CD4-positive, alpha-beta memory T cell (primary cell): ENCODE data around the gene CHST14. TPM values are rescaled to one million over a fixed set of nuclear protein-coding genes. Genes with fewer than 3 reads are reported as not detected.
A peak's percentile ranks its signal among the peaks of the same experiment; 100 is the strongest.

ENCODE experiments used
- CTCF ChIA-PET: fragments of 350-600 bp; sonication (Branson Sonifier 250); formaldehyde crosslinking; loops from one replicate; lab custom pipeline; 2021; ENCODE audit warnings: inconsistent platforms; ENCODE audit not compliant: partially characterized antibody; lab: Charles Lee
- POLR2A ChIA-PET: fragments of 350-600 bp; sonication (Branson Sonifier 250); formaldehyde crosslinking; loops from one replicate; lab custom pipeline; 2021; ENCODE audit not compliant: partially characterized antibody; lab: Charles Lee
- DNase-seq, 5 donors: peaks; one replicate each; pipeline versions ENCODE4 v3.0.0 to v3.0.0-alpha.2; 2020 to 2022; ENCODE audit warnings: mixed read lengths in 1 of 5
- H3K27ac ChIP-seq: one replicate; pipeline ENCODE4 v1.7.0; 2013; ENCODE audit warnings: low read depth, low read length
- H3K27me3 ChIP-seq: 2 replicates; pipeline ENCODE4 v1.7.0; 2013; ENCODE audit warnings: mild to moderate bottlenecking, low read length, moderate library complexity; ENCODE audit not compliant: insufficient read depth
- H3K36me3 ChIP-seq: 2 replicates; pipeline ENCODE4 v1.7.0; 2013; ENCODE audit warnings: mild to moderate bottlenecking, low read length, moderate library complexity; ENCODE audit not compliant: insufficient read depth
- H3K4me1 ChIP-seq: 2 replicates; pipeline ENCODE4 v1.7.0; 2013; ENCODE audit warnings: mild to moderate bottlenecking, low read length, moderate library complexity; ENCODE audit not compliant: insufficient read depth
- H3K4me3 ChIP-seq, 2 donors: one replicate each; pipeline ENCODE4 v1.7.0; 2013; ENCODE audit warnings: low read length in 2 of 2, mild to moderate bottlenecking in 1 of 2
- H3K9me3 ChIP-seq, 2 donors: one replicate each; pipeline ENCODE4 v1.7.0; 2013; ENCODE audit warnings: low read length in 2 of 2, control low read depth in 1 of 2; ENCODE audit not compliant: control insufficient read depth in 1 of 2
- H3K27ac Mint-ChIP-seq, 7 donors: one replicate each; pipeline ENCODE4 v1.8.0; 2020 to 2021; ENCODE audit warnings: mixed read lengths in 7 of 7, mild to moderate bottlenecking in 6 of 7, inconsistent platforms in 3 of 7, moderate library complexity in 3 of 7
- H3K27me3 Mint-ChIP-seq, 2 donors: one replicate each; pipeline ENCODE4 v1.8.0; 2020 to 2021; ENCODE audit warnings: mixed read lengths in 2 of 2
- H3K36me3 Mint-ChIP-seq, 2 donors: one replicate each; pipeline ENCODE4 v1.8.0; 2020 to 2021; ENCODE audit warnings: mixed read lengths in 2 of 2, inconsistent platforms in 1 of 2, mild to moderate bottlenecking in 1 of 2
- H3K4me1 Mint-ChIP-seq, 4 donors: one replicate each; pipeline ENCODE4 v1.8.0; 2020 to 2021; ENCODE audit warnings: mixed read lengths in 4 of 4, mild to moderate bottlenecking in 1 of 4
- H3K4me3 Mint-ChIP-seq, 8 donors: one replicate each; pipeline ENCODE4 v1.8.0; 2020 to 2021; ENCODE audit warnings: mixed read lengths in 8 of 8, mild to moderate bottlenecking in 7 of 8, moderate library complexity in 6 of 8, inconsistent platforms in 3 of 8
- H3K9me3 Mint-ChIP-seq, 8 donors: one replicate each; pipeline ENCODE4 v1.8.0; 2020 to 2021; ENCODE audit warnings: mixed read lengths in 8 of 8, mild to moderate bottlenecking in 5 of 8, inconsistent platforms in 3 of 8, moderate library complexity in 1 of 8
- intact Hi-C: fragments of 100-400 bp; cut with micrococcal nuclease; formaldehyde crosslinking; loops from one replicate; pipeline ENCODE4 v1.15.1; 2023
- polyA plus RNA-seq, 2 donors: library from polyadenylated mRNA; unstranded; fragments of 300-500 nt; fragmentation: Illumina TruSeq; gene quantifications; one replicate each; pipeline ENCODE4 v1.2.3, GENCODE V29; 2021
- total RNA-seq, 2 experiments: library from RNA; stranded (reverse); gene quantifications; one replicate each; pipeline ENCODE4 v1.2.3, GENCODE V29; 2021

Gene CHST14
- total and polyA plus RNA-seq, 4 experiments from 2014 or later, result 0.64 to 10.5 (median 5.3) TPM

GRCh38 chr15:40510201-40510600 lies 39.4 kb downstream of the CHST14 start:
- POLR2A ChIA-PET, result interaction anchor here (1.2 kb wide), 1 partner anchor 40 kb away, joined by 3 read pairs; the partner anchor contains the start of gene CHST14
- Histone ChIP-seq H3K27ac (no peak overlapping the region), H3K4me1 (peaks cover 25% of the 10 kb centered on the region), H3K27me3 (peaks cover 31% of the 10 kb centered on the region), H3K9me3 (no peaks in the 10 kb centered on the region), H3K36me3 (no peaks in the 10 kb centered on the region), H3K4me3 (no peak overlapping the region)
- Mint-ChIP-seq H3K4me1 (peaks cover 12 to 24% (median 18%) of the 10 kb centered on the region in 4 donors), H3K9me3 (no peaks in the 10 kb centered on the region), H3K27me3 (peaks cover 36 to 55% of the 10 kb centered on the region in 2 donors), H3K27ac (no peak overlapping the region), H3K4me3 (peak overlapping the region in 3 of 8 donors; percentile 70 to 93 (median 79)), H3K36me3 (no peaks in the 10 kb centered on the region)
- intact Hi-C loops, result no loop called here
- DNase-seq, result no peak
- CTCF ChIA-PET, result interaction anchor here (1.8 kb wide), 1 partner anchor 10 kb away, joined by 4 read pairs; no protein-coding TSS in a partner anchor

- peak overlapping the region; percentile 47 to 93 (median 79) for H3K4me3 Mint-ChIP-seq
- Histone ChIP-seq H3K27ac (no peak overlapping the region), H3K4me3 (peak overlapping the region in 1 of 2 donors; percentile 24), H3K27me3 (peaks cover 31% of the 10 kb centered on the region), H3K36me3 (no peaks in the 10 kb centered on the region), H3K4me1 (peaks cover 25% of the 10 kb centered on the region), H3K9me3 (no peaks in the 10 kb centered on the region)
- CTCF ChIA-PET, result interaction anchor here (1.8 kb wide), 1 partner anchor 9 kb away, joined by 4 read pairs; no protein-coding TSS in a partner anchor
- DNase-seq, result peak in 3 of 5 donors; percentile 13 to 46 (median 32)
- POLR2A ChIA-PET, result no interaction called here
- peaks cover 38 to 53% of the 10 kb centered on the region in 2 donors for H3K27me3 Mint-ChIP-seq
- no peaks in the 10 kb centered on the region for H3K9me3 Mint-ChIP-seq
- intact Hi-C loops, result no loop called here
- peaks cover 12 to 24% (median 18%) of the 10 kb centered on the region in 4 donors for H3K4me1 Mint-ChIP-seq
- H3K36me3 Mint-ChIP-seq, result no peaks in the 10 kb centered on the region
- H3K27ac Mint-ChIP-seq, result peak overlapping the region in 2 of 7 donors; percentile 21 to 71
Measured at GRCh38 chr15:40511093-40511471, 40.3 kb downstream of the CHST14 start.

GRCh38 chr15:40511472-40512133 lies 40.8 kb downstream of the CHST14 start:
- no peaks in the 10 kb centered on the region for H3K9me3 Mint-ChIP-seq
- Histone ChIP-seq H3K36me3 (no peaks in the 10 kb centered on the region), H3K27ac (no peak overlapping the region), H3K4me3 (peak overlapping the region; percentile 17 to 24), H3K27me3 (peaks cover 31% of the 10 kb centered on the region), H3K9me3 (no peaks in the 10 kb centered on the region), H3K4me1 (peaks cover 25% of the 10 kb centered on the region)
- CTCF ChIA-PET, result no interaction called here
- intact Hi-C loops, result no loop called here
- H3K4me1 Mint-ChIP-seq, result peaks cover 12 to 24% (median 17%) of the 10 kb centered on the region in 4 donors
- H3K27me3 Mint-ChIP-seq, result peaks cover 37 to 48% of the 10 kb centered on the region in 2 donors
- POLR2A ChIA-PET, result no interaction called here
- peak in 2 of 5 donors; percentile 3 to 14 for DNase-seq
- H3K36me3 Mint-ChIP-seq, result no peaks in the 10 kb centered on the region
- H3K27ac Mint-ChIP-seq, result peak overlapping the region in 2 of 7 donors; percentile 21 to 71
- H3K4me3 Mint-ChIP-seq, result peak overlapping the region; percentile 54 to 93 (median 79)

- no peaks in the 10 kb centered on the region for H3K9me3 Mint-ChIP-seq
- no peak for DNase-seq
- H3K27me3 Mint-ChIP-seq, result peaks cover 35 to 44% of the 10 kb centered on the region in 2 donors
- ChIA-PET CTCF (no interaction called here), POLR2A (no interaction called here)
- H3K4me1 Mint-ChIP-seq, result peaks cover 9 to 24% (median 13%) of the 10 kb centered on the region in 4 donors
- no peaks in the 10 kb centered on the region for H3K36me3 ChIP-seq
- no peaks in the 10 kb centered on the region for H3K36me3 Mint-ChIP-seq
- peaks cover 16% of the 10 kb centered on the region for H3K4me1 ChIP-seq
- H3K27me3 ChIP-seq, result peaks cover 31% of the 10 kb centered on the region
- H3K4me3 ChIP-seq, result no peak overlapping the region
- H3K4me3 Mint-ChIP-seq, result peak overlapping the region; percentile 4 to 84 (median 52)
- no peaks in the 10 kb centered on the region for H3K9me3 ChIP-seq
- intact Hi-C loops, result no loop called here
- no peak overlapping the region for H3K27ac Mint-ChIP-seq
- no peak overlapping the region for H3K27ac ChIP-seq
Measured at GRCh38 chr15:40512440-40512839, 41.7 kb downstream of the CHST14 start.

GRCh38 chr15:40513609-40514008 lies 42.8 kb downstream of the CHST14 start:
- peaks cover 9 to 19% (median 12%) of the 10 kb centered on the region in 4 donors for H3K4me1 Mint-ChIP-seq
- peaks cover 28 to 34% of the 10 kb centered on the region in 2 donors for H3K27me3 Mint-ChIP-seq
- ChIA-PET POLR2A (no interaction called here), CTCF (no interaction called here)
- H3K27me3 ChIP-seq, result peaks cover 26% of the 10 kb centered on the region
- no peak overlapping the region for H3K4me3 ChIP-seq
- no peak overlapping the region for H3K27ac ChIP-seq
- no peaks in the 10 kb centered on the region for H3K36me3 Mint-ChIP-seq
- no peaks in the 10 kb centered on the region for H3K9me3 ChIP-seq
- H3K9me3 Mint-ChIP-seq, result no peaks in the 10 kb centered on the region
- no peak for DNase-seq
- no peak overlapping the region for H3K27ac Mint-ChIP-seq
- H3K36me3 ChIP-seq, result no peaks in the 10 kb centered on the region
- H3K4me3 Mint-ChIP-seq, result peak overlapping the region in 1 of 8 donors; percentile 52
- H3K4me1 ChIP-seq, result peaks cover 16% of the 10 kb centered on the region
- intact Hi-C loops, result no loop called here

- H3K27ac Mint-ChIP-seq, result no peak overlapping the region
- no peak for DNase-seq
- intact Hi-C loops, result loop anchor here (5.0 kb wide), 1 partner anchor 376 kb away; the partner anchor contains the start of gene VPS18
- no peak overlapping the region for H3K4me3 Mint-ChIP-seq
- H3K9me3 Mint-ChIP-seq, result no peaks in the 10 kb centered on the region
- CTCF ChIA-PET, result interaction anchor here (0.5 kb wide), 1 partner anchor 68 kb away, joined by 3 read pairs; no protein-coding TSS in a partner anchor
- no peaks in the 10 kb centered on the region for H3K36me3 Mint-ChIP-seq
- peaks cover 10% of the 10 kb centered on the region for H3K27me3 ChIP-seq
- peaks cover 6 to 13% (median 8%) of the 10 kb centered on the region in 4 donors for H3K4me1 Mint-ChIP-seq
- peaks cover 17 to 20% of the 10 kb centered on the region in 2 donors for H3K27me3 Mint-ChIP-seq
- peaks cover 9% of the 10 kb centered on the region for H3K4me1 ChIP-seq
- no peaks in the 10 kb centered on the region for H3K36me3 ChIP-seq
- POLR2A ChIA-PET, result no interaction called here
- no peak overlapping the region for H3K4me3 ChIP-seq
- no peaks in the 10 kb centered on the region for H3K9me3 ChIP-seq
- no peak overlapping the region for H3K27ac ChIP-seq
Measured at GRCh38 chr15:40516322-40516721, 45.5 kb downstream of the CHST14 start.
